Activated naive CD4-positive, alpha-beta T cell treated with anti-CD3 and anti-CD28 coated beads, Interleukin-2, amount 50 U/mL, for 24 hours (primary cell): ENCODE results near the gene EXOG.

Experiments
- H3K27ac Mint-ChIP-seq: one replicate; pipeline ENCODE4 v1.8.0; 2021; ENCODE audit warnings: mild to moderate bottlenecking, mixed read lengths
- H3K27me3 Mint-ChIP-seq: one replicate; pipeline ENCODE4 v1.8.0; 2021; ENCODE audit warnings: mixed read lengths
- H3K36me3 Mint-ChIP-seq: one replicate; pipeline ENCODE4 v1.8.0; 2021; ENCODE audit warnings: mixed read lengths
- H3K4me1 Mint-ChIP-seq: one replicate; pipeline ENCODE4 v1.8.0; 2021; ENCODE audit warnings: mixed read lengths
- H3K4me3 Mint-ChIP-seq: one replicate; pipeline ENCODE4 v1.8.0; 2021; ENCODE audit warnings: mild to moderate bottlenecking, mixed read lengths
- H3K9me3 Mint-ChIP-seq: one replicate; pipeline ENCODE4 v1.8.0; 2021; ENCODE audit warnings: mixed read lengths

EXOG gene

DNA sequence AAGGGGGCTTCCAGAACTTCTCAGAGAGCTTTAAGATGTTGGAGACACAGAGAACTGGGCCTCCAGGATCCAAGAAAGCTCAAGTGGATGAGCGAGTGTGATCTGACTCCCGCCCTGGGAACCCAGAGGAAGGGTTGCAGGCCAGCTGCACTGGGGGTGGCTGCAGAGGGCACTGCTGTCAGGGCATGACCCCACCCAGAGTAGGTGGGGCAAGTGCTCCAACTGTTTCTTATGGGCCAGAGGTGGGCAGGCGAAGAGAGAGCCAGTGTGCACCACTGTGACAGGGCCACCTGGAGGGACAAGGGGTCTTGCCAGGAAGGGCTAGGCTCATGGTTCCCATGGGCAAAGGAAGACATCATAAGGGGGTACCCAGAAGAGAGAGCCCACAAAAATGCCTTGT, 48.8 kb downstream of the EXOG start:
- Mint-ChIP-seq H3K27me3 (no peaks in the 10 kb centered on the region), H3K4me3 (no peak overlapping the region), H3K9me3 (no peaks in the 10 kb centered on the region), H3K27ac (no peak overlapping the region), H3K36me3 (no peaks in the 10 kb centered on the region), H3K4me1 (no peaks in the 10 kb centered on the region)

DNA sequence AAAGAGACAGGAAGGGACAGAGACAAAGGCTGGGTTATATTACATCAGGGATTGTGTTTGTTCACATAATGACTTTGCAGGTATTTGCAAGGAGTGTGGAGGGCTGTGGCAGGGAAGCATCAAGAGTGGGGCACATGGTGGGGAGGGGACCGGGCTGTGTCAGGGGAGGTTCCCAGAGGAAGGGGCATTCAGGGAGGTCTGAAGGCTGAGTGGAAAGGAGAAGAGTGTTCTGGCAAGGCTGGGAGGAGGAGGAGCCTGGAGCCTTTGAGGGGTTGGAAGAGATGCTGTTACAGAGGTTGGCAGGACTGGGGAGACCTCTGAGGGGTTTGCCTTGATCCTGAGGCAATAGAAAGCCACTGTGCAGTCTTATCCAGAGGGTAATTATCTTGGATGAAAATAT, 49.4 kb downstream of the EXOG start:
- Mint-ChIP-seq H3K4me3 (no peak overlapping the region), H3K36me3 (no peaks in the 10 kb centered on the region), H3K27ac (no peak overlapping the region), H3K4me1 (no peaks in the 10 kb centered on the region), H3K27me3 (no peaks in the 10 kb centered on the region), H3K9me3 (no peaks in the 10 kb centered on the region)

DNA sequence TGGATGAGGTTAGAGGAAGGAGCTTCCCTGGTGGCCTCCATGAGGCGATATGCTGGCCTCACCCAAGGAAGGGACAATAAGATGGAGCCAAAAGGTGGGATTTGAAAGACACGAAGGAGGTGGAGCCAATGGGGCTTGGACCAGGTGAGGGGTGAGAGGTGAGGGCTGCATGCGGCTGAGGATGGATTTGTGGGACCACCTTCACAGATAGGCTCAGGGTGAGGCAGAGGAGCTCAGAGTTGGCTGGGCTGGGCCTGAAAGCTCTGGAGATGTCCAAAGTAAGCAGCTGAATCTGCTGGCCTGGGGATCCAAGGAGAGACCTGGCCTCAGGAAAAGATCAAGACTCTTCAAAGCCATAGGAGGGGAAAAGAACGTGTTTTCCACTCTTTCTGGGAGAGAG, 49.8 kb downstream of the EXOG start:
- no peaks in the 10 kb centered on the region for H3K27me3 Mint-ChIP-seq
- no peaks in the 10 kb centered on the region for H3K9me3 Mint-ChIP-seq
- H3K4me3 Mint-ChIP-seq: no peak overlapping the region
- H3K27ac Mint-ChIP-seq: no peak overlapping the region
- no peaks in the 10 kb centered on the region for H3K4me1 Mint-ChIP-seq
- no peaks in the 10 kb centered on the region for H3K36me3 Mint-ChIP-seq

DNA sequence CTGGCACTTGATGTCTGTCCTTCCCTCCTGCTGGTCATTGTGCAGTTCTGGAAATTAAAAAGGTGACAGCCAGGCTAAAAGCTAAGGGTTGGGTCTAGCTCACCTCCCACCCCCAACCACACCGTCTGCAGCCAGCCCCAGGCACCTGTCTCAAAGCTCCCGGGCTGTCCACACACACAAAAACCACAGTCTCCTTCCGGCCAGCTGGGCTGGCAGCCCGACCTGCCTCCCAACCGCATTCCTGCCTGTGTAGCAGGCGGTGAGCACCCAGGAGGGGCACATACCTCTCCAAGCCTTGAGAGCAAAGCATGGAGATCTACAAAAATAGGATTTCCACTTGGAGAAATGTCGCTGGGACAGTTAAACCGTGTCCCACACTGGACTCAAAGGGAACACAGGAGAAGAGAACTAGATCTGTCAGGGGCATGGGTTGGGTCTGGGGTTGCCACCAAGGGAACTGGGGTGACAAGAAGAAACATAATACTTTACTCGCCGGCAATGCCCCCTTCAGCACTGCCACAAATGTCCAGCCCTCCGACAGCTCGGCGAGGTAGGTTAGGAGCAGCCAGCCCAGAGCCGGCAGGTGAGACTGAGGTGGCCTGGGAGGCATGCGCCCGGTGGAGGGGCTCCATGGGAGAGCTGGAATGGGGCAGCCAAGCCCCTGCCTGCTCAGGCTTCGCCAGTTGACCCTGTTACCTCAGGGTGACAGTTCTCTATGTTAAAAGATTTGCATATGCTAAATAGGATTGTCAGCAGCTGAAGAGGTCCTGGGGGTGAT, 52.2 kb downstream of the EXOG start:
- H3K27ac Mint-ChIP-seq: no peak overlapping the region
- no peak overlapping the region for H3K4me3 Mint-ChIP-seq
- H3K36me3 Mint-ChIP-seq: no peaks in the 10 kb centered on the region
- H3K4me1 Mint-ChIP-seq: no peaks in the 10 kb centered on the region
- no peaks in the 10 kb centered on the region for H3K9me3 Mint-ChIP-seq
- no peaks in the 10 kb centered on the region for H3K27me3 Mint-ChIP-seq

DNA sequence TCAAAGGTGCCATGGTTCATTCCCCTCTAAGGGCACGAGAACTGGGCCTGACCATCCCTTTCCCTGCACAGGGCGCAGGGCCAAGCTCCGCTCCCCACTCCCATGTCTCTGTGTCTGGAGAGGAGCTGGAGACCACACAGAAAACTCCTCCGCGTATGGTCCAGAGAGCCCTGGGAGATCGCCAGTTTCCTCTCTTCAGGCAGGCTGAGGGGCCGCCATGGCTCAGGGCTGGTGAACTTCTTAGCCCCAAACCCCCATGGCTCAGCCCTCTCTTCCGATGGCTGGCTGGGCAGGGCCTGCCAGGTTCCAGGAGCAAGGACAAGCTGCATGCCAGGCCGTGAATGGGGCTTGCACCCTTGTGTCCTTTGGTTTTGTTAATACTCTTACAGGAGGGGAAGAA, 52.9 kb downstream of the EXOG start:
- H3K36me3 Mint-ChIP-seq: no peaks in the 10 kb centered on the region
- H3K27me3 Mint-ChIP-seq: no peaks in the 10 kb centered on the region
- H3K4me1 Mint-ChIP-seq: no peaks in the 10 kb centered on the region
- H3K9me3 Mint-ChIP-seq: no peaks in the 10 kb centered on the region
- H3K27ac Mint-ChIP-seq: no peak overlapping the region
- no peak overlapping the region for H3K4me3 Mint-ChIP-seq

DNA sequence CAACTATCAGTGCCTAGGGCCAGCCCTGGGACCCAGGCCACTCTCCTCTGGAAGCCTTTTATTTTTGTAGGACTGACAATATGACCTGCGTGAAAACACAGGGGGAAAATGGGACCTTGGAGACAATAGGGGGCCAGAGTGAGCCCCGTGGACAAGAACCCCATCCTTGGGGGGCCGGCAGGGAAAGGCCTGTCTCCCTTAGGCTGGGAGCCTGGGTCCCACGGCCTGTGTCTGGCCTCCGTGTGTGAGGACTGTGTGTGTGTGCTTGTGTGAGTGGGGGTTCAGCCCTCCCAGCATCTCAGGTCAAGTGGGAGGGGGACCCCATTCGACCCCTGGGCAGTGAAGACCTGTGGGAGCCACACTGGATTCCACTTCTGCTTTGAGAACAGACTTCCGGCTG, 53.3 kb downstream of the EXOG start:
- no peaks in the 10 kb centered on the region for H3K27me3 Mint-ChIP-seq
- H3K36me3 Mint-ChIP-seq: no peaks in the 10 kb centered on the region
- no peaks in the 10 kb centered on the region for H3K9me3 Mint-ChIP-seq
- no peaks in the 10 kb centered on the region for H3K4me1 Mint-ChIP-seq
- H3K4me3 Mint-ChIP-seq: no peak overlapping the region
- no peak overlapping the region for H3K27ac Mint-ChIP-seq

DNA sequence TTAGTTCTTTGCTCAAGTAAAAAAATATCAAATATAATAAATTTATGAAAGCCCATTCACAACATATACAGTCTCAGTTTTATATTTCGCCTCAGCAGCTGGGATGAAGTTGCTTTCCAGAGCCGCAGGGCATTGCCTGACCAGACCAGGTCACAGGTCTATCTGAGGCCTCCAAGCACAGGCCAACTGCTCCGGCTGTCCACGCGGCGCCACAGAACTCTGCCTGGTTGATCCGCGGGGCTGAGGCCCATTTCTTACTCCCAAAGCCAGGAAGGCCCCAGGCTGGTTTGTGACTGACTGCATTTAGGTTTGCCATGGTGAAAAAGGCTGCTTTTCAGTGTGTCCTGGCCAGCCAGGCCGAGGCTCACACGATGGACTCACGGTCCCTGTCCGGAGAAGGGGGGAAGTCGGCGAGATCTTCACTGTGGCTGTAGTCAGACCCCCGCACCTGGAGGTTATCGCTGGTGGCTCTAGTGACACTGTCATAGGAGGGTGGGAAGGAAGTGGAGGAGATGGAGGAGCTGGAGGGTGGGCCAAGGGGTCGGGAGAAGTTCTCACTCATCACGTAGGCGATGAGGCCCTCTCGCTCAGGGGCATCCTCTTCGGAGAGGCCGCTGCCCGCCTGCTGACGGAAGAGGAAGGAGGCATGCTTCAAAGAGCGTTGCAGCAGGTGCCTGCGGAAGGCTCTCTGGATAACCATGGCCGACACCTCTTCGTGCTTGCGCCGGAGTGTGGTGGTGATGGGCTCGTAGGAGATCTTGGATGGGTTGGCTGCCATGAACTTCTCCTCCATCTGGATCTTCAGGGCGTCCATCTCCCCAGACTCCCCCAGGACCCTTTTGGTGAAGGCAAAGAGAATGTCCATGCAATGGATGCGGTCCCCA, 54.1 kb downstream of the EXOG start:
- Mint-ChIP-seq H3K36me3 (no peaks in the 10 kb centered on the region), H3K4me1 (no peaks in the 10 kb centered on the region), H3K27me3 (no peaks in the 10 kb centered on the region), H3K4me3 (no peak overlapping the region), H3K9me3 (no peaks in the 10 kb centered on the region), H3K27ac (no peak overlapping the region)

DNA sequence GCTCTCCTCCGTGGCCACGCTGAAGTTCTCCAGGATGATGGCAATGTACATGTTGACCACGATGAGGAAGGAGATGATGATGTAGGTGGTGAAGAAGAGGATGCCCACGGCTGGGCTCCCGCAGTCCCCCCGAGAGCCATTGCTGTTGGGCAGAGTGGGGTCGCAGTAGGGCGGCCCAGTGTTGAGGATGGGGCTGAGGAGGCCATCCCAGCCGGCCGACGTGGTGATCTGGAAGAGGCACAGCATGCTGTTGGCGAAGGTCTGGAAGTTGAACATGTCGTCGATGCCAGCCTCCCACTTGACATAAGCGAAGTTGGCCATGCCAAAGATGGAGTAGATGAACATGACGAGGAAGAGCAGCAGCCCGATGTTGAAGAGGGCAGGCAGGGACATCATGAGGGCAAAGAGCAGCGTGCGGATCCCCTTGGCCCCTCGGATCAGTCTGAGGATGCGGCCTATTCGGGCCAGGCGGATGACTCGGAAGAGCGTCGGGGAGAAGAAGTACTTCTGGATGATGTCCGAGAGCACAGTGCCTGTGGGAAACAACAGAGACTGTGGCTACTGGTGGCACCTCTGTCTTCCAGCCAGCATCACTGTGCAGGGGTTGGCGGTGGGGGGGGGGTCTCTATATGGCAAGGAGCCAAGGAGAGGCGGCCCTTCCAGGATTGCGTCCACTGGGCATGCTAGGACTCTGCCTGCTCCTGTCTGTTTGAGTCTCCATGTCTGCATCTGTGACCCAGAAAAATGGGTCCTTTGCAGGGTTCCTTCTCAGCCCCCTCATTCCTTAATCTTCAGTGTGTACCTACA, 55.1 kb downstream of the EXOG start:
- no peak overlapping the region for H3K27ac Mint-ChIP-seq
- no peak overlapping the region for H3K4me3 Mint-ChIP-seq
- H3K27me3 Mint-ChIP-seq: no peaks in the 10 kb centered on the region
- no peaks in the 10 kb centered on the region for H3K9me3 Mint-ChIP-seq
- H3K4me1 Mint-ChIP-seq: no peaks in the 10 kb centered on the region
- no peaks in the 10 kb centered on the region for H3K36me3 Mint-ChIP-seq

DNA sequence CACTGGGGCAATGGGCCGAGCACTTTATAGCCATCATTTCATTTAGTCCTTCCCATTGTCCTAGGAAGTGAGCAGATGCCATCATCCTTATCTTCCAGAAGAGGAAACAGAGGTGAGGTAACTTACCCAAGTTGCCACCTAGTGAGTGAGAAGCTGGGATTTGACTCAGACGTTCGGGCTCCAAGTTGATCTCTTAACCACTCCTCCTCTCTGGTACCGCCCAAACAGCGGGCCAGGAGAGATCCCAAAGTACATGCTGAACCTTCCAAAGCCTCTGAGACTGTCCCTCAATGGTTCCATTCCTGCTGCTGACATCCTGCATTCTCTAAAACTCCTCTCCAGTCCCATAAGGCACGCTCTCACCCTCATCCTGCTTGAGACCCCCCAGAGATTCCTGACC, 56.2 kb downstream of the EXOG start:
- Mint-ChIP-seq H3K27me3 (no peaks in the 10 kb centered on the region), H3K9me3 (no peaks in the 10 kb centered on the region), H3K27ac (no peak overlapping the region), H3K36me3 (no peaks in the 10 kb centered on the region), H3K4me1 (no peaks in the 10 kb centered on the region), H3K4me3 (no peak overlapping the region)

DNA sequence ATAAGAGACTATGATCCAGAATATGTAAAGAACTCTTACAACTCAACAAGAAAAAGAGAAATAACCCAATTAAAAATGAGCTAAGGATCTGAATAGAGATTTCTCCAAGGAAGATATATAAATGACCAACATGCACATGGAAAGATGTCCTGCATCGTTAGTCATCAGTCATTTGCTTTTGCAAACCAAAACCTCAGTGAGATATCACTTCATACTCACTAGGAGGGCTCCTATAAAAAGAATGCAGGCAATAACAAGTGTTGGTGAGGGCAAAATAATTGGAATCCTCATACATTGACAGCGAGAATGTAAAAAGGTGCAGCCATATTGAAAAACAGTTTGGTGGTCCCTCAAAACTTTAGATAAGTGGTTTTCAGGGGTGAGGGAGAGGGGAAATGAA, 56.9 kb downstream of the EXOG start:
- Mint-ChIP-seq H3K4me1 (no peaks in the 10 kb centered on the region), H3K27me3 (no peaks in the 10 kb centered on the region), H3K4me3 (no peak overlapping the region), H3K9me3 (no peaks in the 10 kb centered on the region), H3K36me3 (no peaks in the 10 kb centered on the region), H3K27ac (no peak overlapping the region)

DNA sequence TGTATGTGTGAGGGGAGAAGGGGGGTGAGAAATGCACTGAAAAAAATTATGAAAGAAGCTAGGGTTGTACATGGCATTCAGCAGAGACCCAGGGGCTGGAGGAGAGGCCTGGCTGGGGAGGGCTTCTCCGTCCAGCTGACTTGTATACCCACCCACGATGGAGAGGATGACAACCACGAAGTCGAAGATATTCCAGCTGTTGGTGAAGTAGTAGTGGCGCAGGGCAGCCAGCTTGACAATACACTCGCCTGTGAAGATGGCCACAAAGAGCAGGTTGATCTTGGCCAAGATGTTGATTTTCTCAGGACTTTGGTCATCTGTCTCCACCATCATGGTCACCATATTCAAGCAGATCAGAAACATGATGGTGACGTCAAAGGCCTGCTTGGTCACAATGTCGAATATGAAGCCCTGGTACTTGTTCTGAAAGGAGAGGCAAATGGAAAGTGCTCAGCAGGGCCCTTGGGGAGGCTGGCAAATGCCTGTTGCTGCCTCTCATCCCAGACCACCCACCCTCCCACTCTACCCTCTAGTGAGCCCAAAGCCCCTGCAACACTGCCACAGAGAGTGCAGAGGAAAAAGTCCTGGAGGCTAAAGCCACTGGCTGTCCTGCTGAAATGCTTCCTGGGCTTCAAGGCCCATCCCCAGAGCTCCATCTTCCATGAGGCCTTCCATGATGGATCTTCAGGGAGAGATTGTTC, 58.1 kb downstream of the EXOG start:
- Mint-ChIP-seq H3K27me3 (no peaks in the 10 kb centered on the region), H3K27ac (no peak overlapping the region), H3K36me3 (no peaks in the 10 kb centered on the region), H3K4me3 (no peak overlapping the region), H3K4me1 (no peaks in the 10 kb centered on the region), H3K9me3 (no peaks in the 10 kb centered on the region)

DNA sequence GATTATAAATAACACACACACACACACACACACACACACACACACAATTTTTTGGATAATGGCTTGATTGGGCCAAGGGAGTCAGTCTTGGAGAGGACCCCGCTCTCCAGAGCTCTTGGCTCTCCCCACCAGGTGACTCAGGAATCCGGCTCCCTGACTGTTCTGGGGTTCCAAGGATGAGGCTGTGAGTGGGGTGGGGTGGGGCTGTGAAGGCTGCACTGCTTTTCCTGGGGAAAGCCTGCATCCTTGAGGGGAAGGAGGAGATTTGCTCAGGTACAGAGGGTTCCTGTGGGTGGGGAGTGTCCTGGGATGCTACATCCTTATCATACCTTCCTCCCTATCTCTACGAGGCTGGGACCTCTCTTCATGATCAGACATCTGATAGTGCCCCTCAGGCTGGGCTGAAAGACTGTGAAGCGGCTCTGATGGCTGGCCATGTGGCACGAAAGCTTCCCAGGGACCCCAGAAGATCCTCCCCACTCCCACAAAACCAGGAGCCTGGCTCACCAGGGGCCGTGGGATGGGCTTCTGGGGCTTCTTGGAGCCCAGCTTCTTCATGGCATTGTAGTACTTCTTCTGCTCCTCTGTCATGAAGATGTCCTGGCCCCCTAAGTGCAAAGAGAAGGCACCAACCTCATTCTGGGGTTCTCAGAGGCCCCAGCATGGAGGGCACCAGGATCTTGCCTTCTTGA, 59.2 kb downstream of the EXOG start:
- Mint-ChIP-seq H3K27me3 (no peaks in the 10 kb centered on the region), H3K36me3 (no peaks in the 10 kb centered on the region), H3K4me1 (no peaks in the 10 kb centered on the region), H3K9me3 (no peaks in the 10 kb centered on the region), H3K4me3 (no peak overlapping the region), H3K27ac (no peak overlapping the region)

DNA sequence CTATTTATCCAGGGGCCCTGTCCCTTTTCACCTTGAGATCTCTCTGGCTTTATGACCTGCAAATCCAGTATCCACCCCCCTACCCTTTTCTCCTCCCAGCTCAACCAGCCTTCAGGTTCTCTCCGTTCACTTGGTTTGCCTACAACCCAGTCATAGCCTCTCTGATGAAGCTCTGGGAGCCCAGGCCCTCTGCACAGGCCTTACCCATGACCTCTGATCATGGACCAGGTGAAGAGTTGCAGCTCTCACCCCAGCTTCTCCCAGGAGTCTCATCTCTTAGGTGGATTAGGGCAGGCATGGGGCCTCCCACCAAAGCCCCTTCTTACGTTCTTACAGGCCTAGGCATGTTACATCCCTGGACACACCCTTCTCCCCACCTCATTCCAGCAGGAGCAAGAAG, 59.8 kb downstream of the EXOG start:
- Mint-ChIP-seq H3K36me3 (no peaks in the 10 kb centered on the region), H3K27ac (no peak overlapping the region), H3K27me3 (no peaks in the 10 kb centered on the region), H3K4me1 (no peaks in the 10 kb centered on the region), H3K4me3 (no peak overlapping the region), H3K9me3 (no peaks in the 10 kb centered on the region)

DNA sequence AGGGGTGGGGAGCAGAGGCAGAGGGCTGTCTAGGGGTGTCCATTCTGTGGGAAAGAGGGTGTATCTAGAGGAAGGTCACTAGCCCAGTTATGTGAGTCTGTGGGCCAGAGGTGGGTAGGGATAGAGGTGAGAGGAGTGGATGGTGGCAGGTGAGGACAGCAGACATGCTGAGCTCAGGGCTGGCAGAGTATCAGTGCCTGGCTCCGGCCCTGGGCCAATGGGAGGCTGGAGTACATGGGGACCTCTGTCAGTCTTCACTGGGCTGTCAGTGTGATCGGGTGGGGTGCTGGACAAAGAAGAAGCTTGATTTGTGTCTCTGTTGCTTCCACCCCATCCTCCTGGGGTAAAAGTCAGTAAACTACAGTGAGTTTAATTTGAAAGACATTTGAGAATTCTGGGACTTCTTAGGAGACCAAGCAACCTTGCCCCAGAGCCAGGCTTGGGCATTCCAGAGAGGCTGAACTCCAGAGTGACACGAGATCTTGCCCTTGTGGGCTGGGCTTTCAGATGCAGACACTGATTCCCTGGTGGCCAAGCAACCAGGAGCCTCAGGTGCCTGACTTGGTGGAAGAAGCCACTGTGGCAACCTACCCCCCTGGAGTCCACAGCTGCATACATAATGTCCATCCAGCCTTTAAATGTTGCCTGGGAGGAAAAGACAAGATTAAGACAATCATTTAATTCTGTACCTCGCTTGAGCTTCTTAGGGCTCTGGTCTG, 60.7 kb downstream of the EXOG start:
- H3K4me3 Mint-ChIP-seq: no peak overlapping the region
- no peaks in the 10 kb centered on the region for H3K4me1 Mint-ChIP-seq
- no peaks in the 10 kb centered on the region for H3K27me3 Mint-ChIP-seq
- no peaks in the 10 kb centered on the region for H3K36me3 Mint-ChIP-seq
- no peak overlapping the region for H3K27ac Mint-ChIP-seq
- no peaks in the 10 kb centered on the region for H3K9me3 Mint-ChIP-seq
